ENCODE measurements around the gene PLIN3. TPM values are rescaled to one million over a fixed set of nuclear protein-coding genes. Genes with fewer than 3 reads are reported as not detected.

PLIN3 gene
- total and polyA plus RNA-seq, 9 of the 15 experiments (the other 6 are each of a cell fraction or from before 2014, with no cell fraction given) = 7.5 to 75.6 (median 43.1) TPM

DNA sequence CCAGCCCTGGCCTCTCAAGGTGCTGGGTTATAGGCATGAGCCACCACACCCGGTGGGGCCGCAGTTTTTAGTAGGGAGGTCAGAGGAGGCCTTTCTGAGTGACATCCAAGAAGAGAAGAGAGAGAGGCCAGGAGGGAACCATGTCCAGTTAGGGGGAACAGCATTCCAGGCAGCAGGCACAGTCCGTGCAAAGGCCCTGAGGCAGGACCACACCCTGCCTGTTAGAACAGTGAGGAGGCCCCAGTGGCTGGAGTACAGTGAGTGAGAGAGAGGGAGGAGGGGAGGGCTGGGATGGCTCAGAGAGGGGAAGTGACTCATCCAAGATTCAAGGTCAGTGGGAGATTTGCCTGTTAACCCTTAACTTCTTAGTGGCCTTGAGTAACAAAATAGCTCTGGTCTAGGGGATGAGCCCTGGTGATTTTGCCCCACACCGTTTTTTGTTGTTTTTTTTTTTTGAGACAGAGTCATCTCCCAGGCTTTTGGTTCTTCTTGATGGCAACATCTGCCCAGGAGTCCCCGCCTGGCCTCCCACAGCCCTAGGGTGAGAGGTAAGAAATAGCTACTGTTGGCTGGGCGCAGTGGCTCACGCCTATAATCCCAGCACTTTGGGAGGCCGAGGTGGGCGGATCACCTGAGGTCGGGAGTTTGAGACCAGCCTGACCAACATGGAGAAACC, 2.7 kb upstream of the PLIN3 start (continued):
- TF ChIP-seq SMARCA5 (IDR thresholded peaks at IDR 0.05) = peak; percentile 100
- TF ChIP-seq DIDO1 (tag; IDR thresholded peaks at IDR 0.05; ENCODE audit: low read depth) = no peak
- peak; percentile 92 for TF ChIP-seq NBN (IDR thresholded peaks at IDR 0.05; ENCODE audit: low read depth)
- no peak for TF ChIP-seq ZNF780A (CRISPR knock-in tag; IDR thresholded peaks at IDR 0.05)
- no peak for TF ChIP-seq MED1 (CRISPR knock-in tag; IDR thresholded peaks at IDR 0.05; ENCODE audit: borderline replicate concordance)
- TF ChIP-seq FOXK1 (CRISPR knock-in tag; IDR thresholded peaks at IDR 0.05; ENCODE audit: borderline replicate concordance) = no peak
- no peak for TF ChIP-seq ZBTB1 (CRISPR knock-in tag; IDR thresholded peaks at IDR 0.05; ENCODE audit: borderline replicate concordance, low read depth)
- TF ChIP-seq POLR2AphosphoS2 (IDR thresholded peaks at IDR 0.05; ENCODE audit: low read length) = no peak
- TF ChIP-seq SP1 (CRISPR knock-in tag; IDR thresholded peaks at IDR 0.05) = peak; percentile 74
- no peak for TF ChIP-seq ZNF76 (CRISPR knock-in tag; IDR thresholded peaks at IDR 0.05; ENCODE audit: borderline replicate concordance)
- TF ChIP-seq MYBL2 (IDR thresholded peaks at IDR 0.05; ENCODE audit: low read depth) = no peak
- no peak for TF ChIP-seq MYBL2 (CRISPR knock-in tag; IDR thresholded peaks at IDR 0.05; ENCODE audit: borderline replicate concordance)
- TF ChIP-seq ZNF282 (CRISPR knock-in tag; IDR thresholded peaks at IDR 0.05) = no peak
- TF ChIP-seq, protein P1, sequence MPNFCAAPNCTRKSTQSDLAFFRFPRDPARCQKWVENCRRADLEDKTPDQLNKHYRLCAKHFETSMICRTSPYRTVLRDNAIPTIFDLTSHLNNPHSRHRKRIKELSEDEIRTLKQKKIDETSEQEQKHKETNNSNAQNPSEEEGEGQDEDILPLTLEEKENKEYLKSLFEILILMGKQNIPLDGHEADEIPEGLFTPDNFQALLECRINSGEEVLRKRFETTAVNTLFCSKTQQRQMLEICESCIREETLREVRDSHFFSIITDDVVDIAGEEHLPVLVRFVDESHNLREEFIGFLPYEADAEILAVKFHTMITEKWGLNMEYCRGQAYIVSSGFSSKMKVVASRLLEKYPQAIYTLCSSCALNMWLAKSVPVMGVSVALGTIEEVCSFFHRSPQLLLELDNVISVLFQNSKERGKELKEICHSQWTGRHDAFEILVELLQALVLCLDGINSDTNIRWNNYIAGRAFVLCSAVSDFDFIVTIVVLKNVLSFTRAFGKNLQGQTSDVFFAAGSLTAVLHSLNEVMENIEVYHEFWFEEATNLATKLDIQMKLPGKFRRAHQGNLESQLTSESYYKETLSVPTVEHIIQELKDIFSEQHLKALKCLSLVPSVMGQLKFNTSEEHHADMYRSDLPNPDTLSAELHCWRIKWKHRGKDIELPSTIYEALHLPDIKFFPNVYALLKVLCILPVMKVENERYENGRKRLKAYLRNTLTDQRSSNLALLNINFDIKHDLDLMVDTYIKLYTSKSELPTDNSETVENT (CRISPR knock-in tag; IDR thresholded peaks at IDR 0.05) = peak; percentile 48; the same call in 1 of the 2 replicates
- TF ChIP-seq ZNF121 (CRISPR knock-in tag; conservative IDR thresholded peaks at IDR 0.05) = no peak
- TF ChIP-seq, protein P2, sequence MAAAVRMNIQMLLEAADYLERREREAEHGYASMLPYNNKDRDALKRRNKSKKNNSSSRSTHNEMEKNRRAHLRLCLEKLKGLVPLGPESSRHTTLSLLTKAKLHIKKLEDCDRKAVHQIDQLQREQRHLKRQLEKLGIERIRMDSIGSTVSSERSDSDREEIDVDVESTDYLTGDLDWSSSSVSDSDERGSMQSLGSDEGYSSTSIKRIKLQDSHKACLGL (CRISPR knock-in tag; IDR thresholded peaks at IDR 0.05; ENCODE audit: borderline replicate concordance, poor library complexity, severe bottlenecking) = no peak
- no peak for TF ChIP-seq BMI1 (IDR thresholded peaks at IDR 0.05; ENCODE audit: low read length)
- TF ChIP-seq FUS (optimal IDR thresholded peaks at IDR 0.05; ENCODE audit: low read depth, low read length) = no peak
- TF ChIP-seq ATF7 (IDR thresholded peaks at IDR 0.05) = peak; percentile 82
- no peak for TF ChIP-seq NR3C1 (CRISPR knock-in tag; IDR thresholded peaks at IDR 0.05)
- TF ChIP-seq SREBF2 (CRISPR knock-in tag; IDR thresholded peaks at IDR 0.05) = no peak
- peak; percentile 85 for TF ChIP-seq MTA1 (IDR thresholded peaks at IDR 0.05; ENCODE audit: borderline replicate concordance)
- TF ChIP-seq MCM5 (IDR thresholded peaks at IDR 0.05; ENCODE audit: low read depth) = no peak

Measured in K562 (cell line).